GM19193 (cell line): Measurements from ENCODE around the gene BAIAP2.
A peak's percentile ranks its signal among the peaks of the same experiment; 100 is the strongest.

Experiments used
- POLR2A ChIP-seq: IDR thresholded peaks from 4 replicates; pipeline ENCODE4 v1.6.1; 2011; ENCODE audit not compliant: insufficient read depth, insufficient read length; ENCODE audit errors: extremely low read depth

BAIAP2 gene

GRCh38 chr17:81034779-81035520, at the start of gene BAIAP2:
TSS of gene BAIAP2 (plus strand) at chr17:81035151. CDS start at chr17:81035255, 104 bp downstream.
- peak; percentile 79 for TF ChIP-seq POLR2A

- TF ChIP-seq POLR2A: no peak
These were observed 48.9 kb upstream of the BAIAP2 start for GRCh38 chr17:80986046-80986445.

- TF ChIP-seq POLR2A: no peak
These were observed 48.0 kb upstream of the BAIAP2 start for GRCh38 chr17:80986816-80987475.

- no peak for TF ChIP-seq POLR2A
These were observed 47.0 kb upstream of the BAIAP2 start for GRCh38 chr17:80987941-80988461.

GRCh38 chr17:80989586-80989913, 45.4 kb upstream of the BAIAP2 start:
- TF ChIP-seq POLR2A: no peak

- no peak for TF ChIP-seq POLR2A
These were observed 43.9 kb upstream of the BAIAP2 start for GRCh38 chr17:80990921-80991644.

GRCh38 chr17:80991645-80992076, 43.3 kb upstream of the BAIAP2 start, which contains the start of gene CHMP6:
TSS of gene CHMP6 (plus strand) at chr17:80991841. CDS start at chr17:80991919, 78 bp downstream.
- peak; percentile 62 for TF ChIP-seq POLR2A

- no peak for TF ChIP-seq POLR2A
These were observed 42.6 kb upstream of the BAIAP2 start for GRCh38 chr17:80992077-80992947.

- TF ChIP-seq POLR2A: no peak
These were observed 41.9 kb upstream of the BAIAP2 start for GRCh38 chr17:80992948-80993624.

GRCh38 chr17:80995131-80995530, 39.8 kb upstream of the BAIAP2 start:
- TF ChIP-seq POLR2A: no peak

- no peak for TF ChIP-seq POLR2A
These were observed 38.3 kb upstream of the BAIAP2 start for GRCh38 chr17:80996422-80997305.

- no peak for TF ChIP-seq POLR2A
These were observed 37.4 kb upstream of the BAIAP2 start for GRCh38 chr17:80997424-80998117.
